ENCODE results near the gene GPC3. TPM values are rescaled to one million over a fixed set of nuclear protein-coding genes. Genes with fewer than 3 reads are reported as not detected.

GPC3 gene
- total RNA-seq, 1 experiment from 2014 or later, result 32.4 TPM

DNA sequence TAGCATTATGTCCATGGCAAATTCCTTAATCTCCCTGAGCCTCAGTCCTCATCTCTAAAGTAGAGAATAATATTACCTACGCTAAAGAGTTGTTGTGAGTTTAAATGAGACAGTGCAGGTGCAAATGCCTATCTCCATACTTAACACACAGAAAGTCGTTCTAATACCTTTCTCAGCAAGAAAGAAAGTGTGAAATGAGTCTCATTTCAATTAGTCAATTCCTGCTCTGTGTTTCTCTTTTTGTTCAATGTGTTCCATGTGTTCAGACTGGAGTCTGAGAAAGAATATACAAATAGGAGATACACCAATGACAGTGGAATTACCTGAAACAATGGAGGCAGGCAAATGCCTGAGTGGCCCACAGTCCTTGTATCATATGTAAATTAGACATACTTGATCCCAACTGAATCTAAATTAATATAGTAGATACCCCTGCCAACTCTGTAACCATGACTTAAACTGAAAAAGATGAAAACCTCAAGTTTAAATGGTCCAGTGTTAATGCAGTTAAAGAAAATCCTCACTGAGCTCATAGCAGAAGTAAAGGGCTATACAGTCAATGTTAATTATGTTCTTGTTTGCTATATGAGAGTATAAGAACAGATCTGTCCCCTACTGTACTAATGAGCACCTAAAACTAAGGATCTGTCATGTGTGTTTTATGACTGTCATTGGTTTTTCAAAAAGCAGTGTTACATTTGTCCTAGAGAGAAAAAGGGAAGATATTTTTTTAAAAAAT is 68.2 kb downstream of the GPC3 start:
- H3K4me3 Mint-ChIP-seq, result no peak overlapping the region
- TF ChIP-seq, protein P1, sequence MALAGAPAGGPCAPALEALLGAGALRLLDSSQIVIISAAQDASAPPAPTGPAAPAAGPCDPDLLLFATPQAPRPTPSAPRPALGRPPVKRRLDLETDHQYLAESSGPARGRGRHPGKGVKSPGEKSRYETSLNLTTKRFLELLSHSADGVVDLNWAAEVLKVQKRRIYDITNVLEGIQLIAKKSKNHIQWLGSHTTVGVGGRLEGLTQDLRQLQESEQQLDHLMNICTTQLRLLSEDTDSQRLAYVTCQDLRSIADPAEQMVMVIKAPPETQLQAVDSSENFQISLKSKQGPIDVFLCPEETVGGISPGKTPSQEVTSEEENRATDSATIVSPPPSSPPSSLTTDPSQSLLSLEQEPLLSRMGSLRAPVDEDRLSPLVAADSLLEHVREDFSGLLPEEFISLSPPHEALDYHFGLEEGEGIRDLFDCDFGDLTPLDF (CRISPR knock-in tag; IDR thresholded peaks at IDR 0.05), result no peak
- TF ChIP-seq, protein P2, sequence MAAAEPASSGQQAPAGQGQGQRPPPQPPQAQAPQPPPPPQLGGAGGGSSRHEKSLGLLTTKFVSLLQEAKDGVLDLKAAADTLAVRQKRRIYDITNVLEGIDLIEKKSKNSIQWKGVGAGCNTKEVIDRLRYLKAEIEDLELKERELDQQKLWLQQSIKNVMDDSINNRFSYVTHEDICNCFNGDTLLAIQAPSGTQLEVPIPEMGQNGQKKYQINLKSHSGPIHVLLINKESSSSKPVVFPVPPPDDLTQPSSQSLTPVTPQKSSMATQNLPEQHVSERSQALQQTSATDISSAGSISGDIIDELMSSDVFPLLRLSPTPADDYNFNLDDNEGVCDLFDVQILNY (CRISPR knock-in tag; IDR thresholded peaks at IDR 0.05), result no peak
- TF ChIP-seq, protein P3, sequence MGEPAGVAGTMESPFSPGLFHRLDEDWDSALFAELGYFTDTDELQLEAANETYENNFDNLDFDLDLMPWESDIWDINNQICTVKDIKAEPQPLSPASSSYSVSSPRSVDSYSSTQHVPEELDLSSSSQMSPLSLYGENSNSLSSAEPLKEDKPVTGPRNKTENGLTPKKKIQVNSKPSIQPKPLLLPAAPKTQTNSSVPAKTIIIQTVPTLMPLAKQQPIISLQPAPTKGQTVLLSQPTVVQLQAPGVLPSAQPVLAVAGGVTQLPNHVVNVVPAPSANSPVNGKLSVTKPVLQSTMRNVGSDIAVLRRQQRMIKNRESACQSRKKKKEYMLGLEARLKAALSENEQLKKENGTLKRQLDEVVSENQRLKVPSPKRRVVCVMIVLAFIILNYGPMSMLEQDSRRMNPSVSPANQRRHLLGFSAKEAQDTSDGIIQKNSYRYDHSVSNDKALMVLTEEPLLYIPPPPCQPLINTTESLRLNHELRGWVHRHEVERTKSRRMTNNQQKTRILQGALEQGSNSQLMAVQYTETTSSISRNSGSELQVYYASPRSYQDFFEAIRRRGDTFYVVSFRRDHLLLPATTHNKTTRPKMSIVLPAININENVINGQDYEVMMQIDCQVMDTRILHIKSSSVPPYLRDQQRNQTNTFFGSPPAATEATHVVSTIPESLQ (CRISPR knock-in tag; IDR thresholded peaks at IDR 0.05), result no peak
- TF ChIP-seq CREM (CRISPR knock-in tag; IDR thresholded peaks at IDR 0.05), result no peak
- DNase-seq (ENCODE audit: low spot score), result no peak
- H3K9me3 Mint-ChIP-seq, result no peaks in the 10 kb centered on the region
- no peaks in the 10 kb centered on the region for H3K27me3 Mint-ChIP-seq (ENCODE audit: low read depth)
- ATAC-seq, result no peak
- ChIA-PET POLR2A (no interaction called here), CTCF (interaction anchor here (1.0 kb wide), 1 partner anchor 125 kb away, joined by 3 read pairs; no protein-coding TSS in a partner anchor)
- H3K36me3 Mint-ChIP-seq, result peaks cover 7% of the 10 kb centered on the region; the same call in 1 of the 2 replicates
- H3K27ac Mint-ChIP-seq, result no peak overlapping the region
- peaks cover 33% of the 10 kb centered on the region for H3K4me1 Mint-ChIP-seq

DNA sequence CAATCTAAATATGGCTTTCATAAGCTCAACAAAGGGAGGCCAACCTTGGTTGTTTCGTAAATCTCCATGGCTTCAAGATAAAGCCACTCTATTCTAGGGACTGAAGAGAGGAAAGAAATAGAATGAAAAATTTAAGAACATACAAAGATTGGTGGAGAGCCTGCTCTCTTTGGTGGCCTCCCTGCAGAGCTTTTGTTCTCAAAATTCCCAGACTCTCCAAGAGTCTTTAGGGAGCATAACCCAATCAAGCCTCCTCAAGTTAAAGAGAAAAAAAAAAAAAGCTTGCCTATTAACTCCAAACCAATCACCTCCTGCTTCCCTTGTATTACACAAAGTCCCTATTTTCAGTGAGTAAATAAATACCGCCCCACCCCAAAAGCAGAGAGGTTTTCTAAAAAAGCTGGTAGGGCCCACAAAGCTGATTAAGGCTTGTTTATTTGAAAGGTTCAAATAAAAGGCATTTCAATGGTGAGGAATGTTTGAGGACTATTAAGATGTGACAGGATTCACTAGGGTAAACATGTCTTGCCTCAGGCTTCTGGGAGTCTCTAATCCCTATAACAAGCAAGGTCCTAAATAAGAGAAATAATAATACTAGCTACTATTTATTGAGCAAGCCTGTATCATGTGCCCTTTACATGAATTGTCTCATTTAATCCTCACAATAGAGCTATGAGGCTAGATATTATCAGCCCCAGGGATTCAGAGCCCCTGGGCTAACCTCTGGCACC is 71.6 kb downstream of the GPC3 start:
- CTCF ChIA-PET, result interaction anchor here (0.5 to 3.2 kb wide), 8 partner anchors 9 to 1163 kb away, joined by 3 to 13 read pairs (median 6); no protein-coding TSS in a partner anchor

More for the DNA sequence above, 71.6 kb downstream of the GPC3 start:
- peak overlapping the region; percentile 29; the same call in 1 of the 2 replicates for H3K4me3 Mint-ChIP-seq
- POLR2A ChIA-PET, result interaction anchor here (0.7 kb wide), 1 partner anchor 289 kb away, joined by 4 read pairs; no protein-coding TSS in a partner anchor
- peaks cover 7% of the 10 kb centered on the region; the same call in 1 of the 2 replicates for H3K36me3 Mint-ChIP-seq
- TF ChIP-seq ZNF416 (CRISPR knock-in tag; IDR thresholded peaks at IDR 0.05) (no peak), CBFB (CRISPR knock-in tag; IDR thresholded peaks at IDR 0.05; ENCODE audit: low read depth) (no peak), FOXJ3 (CRISPR knock-in tag; IDR thresholded peaks at IDR 0.05; ENCODE audit: borderline replicate concordance) (no peak), NR2C2 (CRISPR knock-in tag; IDR thresholded peaks at IDR 0.05) (no peak), SMAD4 (CRISPR knock-in tag; IDR thresholded peaks at IDR 0.05) (no peak), ZNF423 (CRISPR knock-in tag; IDR thresholded peaks at IDR 0.05) (no peak), PRRX2 (CRISPR knock-in tag; IDR thresholded peaks at IDR 0.05) (no peak), IRF2 (CRISPR knock-in tag; IDR thresholded peaks at IDR 0.05; ENCODE audit: borderline replicate concordance, low read depth) (no peak), ZNF138 (CRISPR knock-in tag; conservative IDR thresholded peaks at IDR 0.05) (no peak), HMGA2 (CRISPR knock-in tag; IDR thresholded peaks at IDR 0.05) (no peak), MXD4 (CRISPR knock-in tag; IDR thresholded peaks at IDR 0.05; ENCODE audit: borderline replicate concordance) (no peak), ZNF671 (CRISPR knock-in tag; IDR thresholded peaks at IDR 0.05) (no peak), TP53 (CRISPR knock-in tag; IDR thresholded peaks at IDR 0.05) (no peak)
- TF ChIP-seq, protein P4, sequence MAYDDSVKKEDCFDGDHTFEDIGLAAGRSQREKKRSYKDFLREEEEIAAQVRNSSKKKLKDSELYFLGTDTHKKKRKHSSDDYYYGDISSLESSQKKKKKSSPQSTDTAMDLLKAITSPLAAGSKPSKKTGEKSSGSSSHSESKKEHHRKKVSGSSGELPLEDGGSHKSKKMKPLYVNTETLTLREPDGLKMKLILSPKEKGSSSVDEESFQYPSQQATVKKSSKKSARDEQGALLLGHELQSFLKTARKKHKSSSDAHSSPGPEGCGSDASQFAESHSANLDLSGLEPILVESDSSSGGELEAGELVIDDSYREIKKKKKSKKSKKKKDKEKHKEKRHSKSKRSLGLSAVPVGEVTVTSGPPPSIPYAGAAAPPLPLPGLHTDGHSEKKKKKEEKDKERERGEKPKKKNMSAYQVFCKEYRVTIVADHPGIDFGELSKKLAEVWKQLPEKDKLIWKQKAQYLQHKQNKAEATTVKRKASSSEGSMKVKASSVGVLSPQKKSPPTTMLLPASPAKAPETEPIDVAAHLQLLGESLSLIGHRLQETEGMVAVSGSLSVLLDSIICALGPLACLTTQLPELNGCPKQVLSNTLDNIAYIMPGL (CRISPR knock-in tag; IDR thresholded peaks at IDR 0.05), result no peak
- TF ChIP-seq, protein P5, sequence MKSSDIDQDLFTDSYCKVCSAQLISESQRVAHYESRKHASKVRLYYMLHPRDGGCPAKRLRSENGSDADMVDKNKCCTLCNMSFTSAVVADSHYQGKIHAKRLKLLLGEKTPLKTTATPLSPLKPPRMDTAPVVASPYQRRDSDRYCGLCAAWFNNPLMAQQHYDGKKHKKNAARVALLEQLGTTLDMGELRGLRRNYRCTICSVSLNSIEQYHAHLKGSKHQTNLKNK (CRISPR knock-in tag; IDR thresholded peaks at IDR 0.05), result no peak
- TF ChIP-seq, protein P6, sequence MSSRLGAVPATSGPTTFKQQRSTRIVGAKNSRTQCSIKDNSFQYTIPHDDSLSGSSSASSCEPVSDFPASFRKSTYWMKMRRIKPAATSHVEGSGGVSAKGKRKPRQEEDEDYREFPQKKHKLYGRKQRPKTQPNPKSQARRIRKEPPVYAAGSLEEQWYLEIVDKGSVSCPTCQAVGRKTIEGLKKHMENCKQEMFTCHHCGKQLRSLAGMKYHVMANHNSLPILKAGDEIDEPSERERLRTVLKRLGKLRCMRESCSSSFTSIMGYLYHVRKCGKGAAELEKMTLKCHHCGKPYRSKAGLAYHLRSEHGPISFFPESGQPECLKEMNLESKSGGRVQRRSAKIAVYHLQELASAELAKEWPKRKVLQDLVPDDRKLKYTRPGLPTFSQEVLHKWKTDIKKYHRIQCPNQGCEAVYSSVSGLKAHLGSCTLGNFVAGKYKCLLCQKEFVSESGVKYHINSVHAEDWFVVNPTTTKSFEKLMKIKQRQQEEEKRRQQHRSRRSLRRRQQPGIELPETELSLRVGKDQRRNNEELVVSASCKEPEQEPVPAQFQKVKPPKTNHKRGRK (CRISPR knock-in tag; IDR thresholded peaks at IDR 0.05; ENCODE audit: borderline replicate concordance), result no peak
- DNase-seq (ENCODE audit: low spot score) (no peak), ATAC-seq (peak; percentile 71)
- peaks cover 27% of the 10 kb centered on the region for H3K4me1 Mint-ChIP-seq
- H3K9me3 Mint-ChIP-seq, result no peaks in the 10 kb centered on the region
- H3K27me3 Mint-ChIP-seq (ENCODE audit: low read depth), result no peaks in the 10 kb centered on the region
- peak overlapping the region; percentile 85 for H3K27ac Mint-ChIP-seq
